Endometrial microvascular endothelial cells (primary cell): ENCODE measurements around the gene KDM2A. TPM values are rescaled to one million over a fixed set of nuclear protein-coding genes. Genes with fewer than 3 reads are reported as not detected.
"Not testable (repeated sequence)": the region's sequence is repeated elsewhere in the genome, so short reads cannot be mapped to it uniquely, and the experiment has no call there.

Experiments used
- in situ Hi-C: cut with HindIII; loops from 2 replicates; pipeline ENCODE4 v1.10.0; 2017; ENCODE audit warnings: low sequenced_read_pairs, low pct_unique_long_range_greater_than_20kb; ENCODE audit errors: inconsistent ontology term
- total RNA-seq: library from RNA; depleted of rRNA; stranded (reverse); fragments of >200 nt; gene quantifications from one replicate; pipeline ENCODE4 v1.2.3, GENCODE V29; 2015; ENCODE audit errors: inconsistent ontology term

The KDM2A gene
- total RNA-seq, 1 donor from 2014 or later: 39.8 TPM

DNA sequence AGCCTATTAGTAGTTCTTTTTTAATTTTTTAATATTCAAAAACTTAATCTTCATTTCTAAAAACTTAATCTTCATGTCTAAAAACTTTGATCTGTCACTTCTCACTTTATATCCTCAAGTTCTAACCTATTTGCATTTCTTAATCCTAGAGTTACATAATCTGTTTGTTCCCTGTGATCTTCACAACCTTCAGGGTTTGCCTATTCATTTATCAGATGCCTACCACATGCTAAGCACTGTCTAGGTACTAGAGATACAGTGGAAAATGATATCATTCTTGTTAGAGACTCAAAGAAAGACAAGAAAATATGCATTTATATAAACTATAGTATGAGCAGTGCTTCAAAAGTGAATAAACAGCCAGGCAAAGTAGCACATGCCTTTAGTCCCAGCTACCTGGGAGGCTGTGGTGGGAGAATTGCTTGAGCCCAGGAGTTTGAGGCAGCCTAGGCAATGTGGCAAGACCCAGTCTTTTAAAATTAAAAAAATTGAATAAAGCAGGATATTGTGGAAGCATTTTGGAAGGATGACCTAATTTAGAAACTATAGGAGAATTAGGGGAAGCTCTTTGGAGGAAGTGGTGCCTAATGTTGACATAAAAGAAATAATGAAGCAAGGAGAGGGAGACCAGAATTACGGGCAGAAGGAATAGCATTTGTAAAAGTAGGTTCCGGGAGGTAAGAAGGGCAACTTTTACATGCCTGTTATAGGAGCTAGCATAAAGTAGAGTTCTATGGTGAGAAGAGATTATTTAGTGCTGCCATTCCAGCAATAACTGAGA is 92.8 kb downstream of the KDM2A start:
- in situ Hi-C loops: no loop called here

DNA sequence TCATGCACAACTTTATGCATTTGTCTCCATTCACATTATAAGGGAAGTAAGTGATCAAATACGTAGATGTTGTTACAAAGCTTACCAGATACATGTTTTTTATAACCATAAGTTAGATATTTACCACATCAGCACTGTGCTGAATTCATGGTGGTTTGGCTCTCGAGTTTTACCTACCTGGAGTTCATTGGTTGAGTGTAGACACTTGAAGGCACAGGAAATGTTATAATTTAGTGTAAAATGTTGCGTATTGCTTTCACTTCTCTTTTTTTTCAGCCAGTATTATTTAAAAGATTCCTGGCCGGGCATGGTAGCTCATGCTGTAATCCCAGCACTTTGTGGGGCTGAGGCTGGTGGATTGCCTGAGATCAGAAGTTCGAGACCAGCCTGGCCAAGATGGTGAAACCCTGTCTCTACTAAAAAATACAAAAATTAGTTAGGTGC is 94.1 kb downstream of the KDM2A start:
- in situ Hi-C loops: no loop called here

DNA sequence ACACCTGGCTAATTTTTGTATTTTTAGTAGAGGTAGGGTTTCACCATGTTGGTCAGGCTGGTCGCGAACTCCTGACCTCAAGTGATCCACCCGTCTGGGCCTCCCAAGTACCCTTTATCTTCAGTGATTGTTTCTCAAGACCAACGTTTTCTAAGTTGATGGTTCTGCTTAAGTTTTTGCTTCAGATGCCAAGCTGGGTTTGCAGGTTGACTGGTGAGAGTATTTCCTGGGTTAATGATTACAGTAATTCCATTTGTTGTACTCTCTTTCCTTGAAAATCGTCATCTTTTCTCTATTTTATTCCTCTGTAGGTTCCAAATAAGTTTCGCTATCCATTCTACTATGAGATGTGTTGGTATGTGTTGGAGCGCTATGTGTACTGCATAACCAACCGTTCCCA is 108.7 kb downstream of the KDM2A start:
- in situ Hi-C loops: no loop called here

- in situ Hi-C loops: no loop called here
Observed at GRCh38 chr11:67230406-67230805, 111.3 kb downstream of the KDM2A start.

- in situ Hi-C loops: no loop called here
Observed at GRCh38 chr11:67230886-67231285, 111.8 kb downstream of the KDM2A start.

DNA sequence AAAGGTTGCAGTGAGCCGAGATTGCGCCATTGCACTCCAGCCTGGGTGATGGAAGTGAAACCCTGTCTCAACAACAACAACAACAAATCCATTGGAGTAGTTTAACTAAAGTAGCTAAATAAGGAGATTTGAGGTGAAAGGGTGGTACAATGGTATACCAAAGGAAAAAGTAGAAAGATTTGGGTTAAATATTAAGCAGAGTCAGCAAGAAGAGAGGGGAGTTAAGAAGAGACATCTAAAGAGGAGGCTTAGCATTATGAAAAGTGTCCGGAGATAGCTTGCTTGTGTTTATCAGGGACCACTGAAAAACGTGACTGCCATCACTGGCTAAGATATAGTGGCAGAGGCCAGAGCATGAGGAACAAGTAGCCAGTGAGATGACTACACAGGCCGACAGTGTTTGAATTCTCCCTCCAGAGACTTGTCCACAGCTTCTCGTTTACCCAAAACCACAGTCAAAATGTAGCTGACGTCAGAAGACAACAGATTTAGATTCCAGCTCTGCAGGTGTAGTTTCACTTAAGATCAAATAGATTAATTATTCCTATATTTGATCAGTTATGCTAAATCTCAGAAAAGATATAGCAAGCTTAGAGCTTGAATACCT is 114.6 kb downstream of the KDM2A start:
- in situ Hi-C loops: no loop called here

GRCh38 chr11:67234571-67234970 is 115.5 kb downstream of the KDM2A start:
- in situ Hi-C loops: not testable (repeated sequence)

DNA sequence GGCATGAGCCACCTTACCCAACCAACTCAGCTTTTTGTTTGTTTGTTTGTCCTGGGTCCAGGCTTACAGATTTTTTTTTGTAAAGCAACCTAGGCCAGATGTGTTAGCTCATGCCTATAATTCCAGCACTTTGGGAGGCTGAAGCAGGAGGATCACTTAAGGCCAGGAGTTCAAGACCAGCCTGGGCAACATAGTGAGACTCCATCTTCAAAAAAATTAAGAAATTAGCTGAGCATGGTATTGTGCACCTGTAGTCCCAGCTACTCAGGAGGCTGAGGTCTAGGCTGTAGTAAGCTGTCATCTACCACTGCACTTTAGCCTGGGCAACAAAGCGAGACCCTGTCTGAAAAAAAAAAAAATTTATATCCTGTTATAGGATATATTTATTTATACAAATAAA is 118.5 kb downstream of the KDM2A start:
- in situ Hi-C loops: no loop called here

DNA sequence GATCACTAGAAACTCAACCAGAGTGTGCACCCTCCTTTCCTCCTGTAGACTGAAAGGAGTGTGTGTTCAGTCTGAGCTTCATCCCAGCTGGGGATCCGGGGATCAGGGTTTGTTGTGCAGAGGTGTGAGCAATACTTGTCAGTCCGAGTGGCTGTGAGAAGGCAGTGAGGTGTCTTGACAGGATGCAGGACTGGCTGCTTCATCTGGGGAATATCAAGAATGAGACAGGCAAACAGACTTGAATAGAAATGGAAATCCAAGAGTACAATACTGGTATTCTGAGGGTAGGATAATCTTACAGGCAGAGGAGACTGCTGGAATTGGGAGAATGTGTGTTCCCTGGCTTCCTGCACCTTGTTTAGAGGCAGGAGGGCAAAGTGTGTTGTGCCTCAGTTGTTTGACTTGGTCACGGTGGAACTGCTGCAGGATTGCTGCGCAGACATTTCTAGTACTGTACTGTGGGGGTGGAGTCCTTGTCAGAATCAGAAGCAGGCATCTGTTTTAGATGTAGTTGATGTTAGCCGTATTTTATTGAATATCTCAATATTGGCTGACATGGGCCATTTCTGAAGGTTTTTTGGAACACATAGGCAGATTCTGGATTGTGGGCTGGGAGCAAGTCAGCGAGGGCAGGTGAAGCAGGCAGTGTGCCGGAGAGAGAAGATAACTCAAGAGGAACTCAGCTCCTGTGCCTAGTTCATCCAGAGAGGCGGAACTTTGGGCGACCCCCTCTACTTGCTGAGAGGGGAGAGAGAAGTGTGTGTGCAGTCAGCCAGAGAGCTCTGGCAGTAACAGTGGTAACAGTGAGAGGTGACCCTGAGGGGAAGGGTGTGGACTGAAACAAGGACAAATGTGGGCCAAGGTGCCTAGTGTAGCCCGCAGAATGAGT is 120.1 kb downstream of the KDM2A start:
- in situ Hi-C loops: no loop called here

GRCh38 chr11:67239783-67240575 is 120.9 kb downstream of the KDM2A start:
- in situ Hi-C loops: no loop called here

DNA sequence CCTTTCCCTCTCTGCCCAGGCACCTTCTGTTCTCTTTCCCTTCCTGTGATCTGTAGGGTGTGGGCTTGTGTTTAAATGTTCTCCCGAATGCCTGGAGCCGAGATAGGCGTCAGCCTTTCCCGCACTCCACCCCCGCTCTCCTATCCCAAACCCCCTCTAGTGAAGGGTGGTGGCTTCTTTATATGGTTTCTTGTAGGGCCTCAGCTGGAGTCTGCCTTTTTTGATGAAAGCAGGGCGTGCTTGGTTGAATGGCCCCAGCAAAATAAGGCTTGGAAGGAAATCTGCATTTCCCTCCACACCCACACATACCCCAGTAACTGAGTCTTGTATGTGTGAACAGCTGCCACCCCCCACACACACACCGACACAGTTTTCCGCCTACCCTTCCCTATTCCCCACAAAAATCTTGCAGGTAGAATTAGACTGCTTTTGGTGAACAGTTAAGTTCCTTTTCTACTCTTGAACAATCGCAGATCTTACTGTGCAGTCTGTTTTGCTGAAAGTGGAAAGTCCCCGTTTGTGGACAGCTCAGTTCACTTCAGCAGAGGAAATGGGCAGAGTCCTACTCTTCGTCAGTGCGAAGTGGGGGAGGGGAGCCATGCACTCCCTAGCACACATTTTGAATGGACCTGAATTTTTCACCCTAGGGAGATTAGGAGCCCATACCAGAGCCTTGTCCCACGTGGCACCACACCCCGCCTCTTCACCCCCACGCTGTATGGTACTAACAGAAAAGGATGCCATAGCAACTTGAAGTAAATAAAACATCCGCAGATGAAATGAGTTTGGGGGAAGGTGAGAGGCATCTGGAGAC is 121.7 kb downstream of the KDM2A start:
- in situ Hi-C loops: no loop called here

DNA sequence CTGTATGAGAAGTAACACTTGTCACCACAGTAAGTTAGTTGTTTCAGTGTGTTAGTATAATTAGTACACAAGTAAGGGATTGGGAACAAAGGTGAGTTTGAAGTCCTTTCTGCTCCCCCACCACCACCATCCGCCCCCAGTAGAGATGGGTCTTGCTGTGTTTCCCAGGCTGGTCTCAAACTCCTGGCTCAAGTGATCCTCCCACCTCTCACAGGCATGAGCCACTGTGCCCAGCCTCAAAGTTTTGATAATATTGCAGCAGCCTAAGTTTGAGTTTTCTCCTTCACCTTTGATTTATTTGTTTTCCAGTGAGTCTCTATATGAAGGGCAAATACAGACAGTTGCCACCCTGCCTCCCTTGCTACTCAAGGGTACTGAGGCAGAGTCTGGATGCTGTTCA is 123.5 kb downstream of the KDM2A start:
- in situ Hi-C loops: no loop called here

DNA sequence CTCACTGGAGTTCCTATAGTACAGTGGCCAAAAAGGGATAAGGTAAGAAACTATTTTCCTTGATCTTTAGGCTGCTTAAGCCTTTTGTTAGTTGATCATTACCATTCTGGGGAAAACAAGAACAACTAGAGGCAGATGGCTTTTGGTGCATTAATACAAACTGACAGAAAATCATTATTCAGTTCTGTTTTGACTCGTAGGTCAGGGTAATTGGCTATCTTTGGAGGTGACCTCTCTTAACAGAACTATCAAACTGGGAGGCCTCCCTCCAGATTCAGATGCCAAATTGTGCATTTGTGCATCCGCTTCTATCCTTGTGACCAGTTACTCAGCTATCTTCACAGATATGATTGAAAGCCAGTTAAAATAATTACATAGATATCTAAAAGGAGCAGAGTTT is 124.0 kb downstream of the KDM2A start:
- in situ Hi-C loops: no loop called here

DNA sequence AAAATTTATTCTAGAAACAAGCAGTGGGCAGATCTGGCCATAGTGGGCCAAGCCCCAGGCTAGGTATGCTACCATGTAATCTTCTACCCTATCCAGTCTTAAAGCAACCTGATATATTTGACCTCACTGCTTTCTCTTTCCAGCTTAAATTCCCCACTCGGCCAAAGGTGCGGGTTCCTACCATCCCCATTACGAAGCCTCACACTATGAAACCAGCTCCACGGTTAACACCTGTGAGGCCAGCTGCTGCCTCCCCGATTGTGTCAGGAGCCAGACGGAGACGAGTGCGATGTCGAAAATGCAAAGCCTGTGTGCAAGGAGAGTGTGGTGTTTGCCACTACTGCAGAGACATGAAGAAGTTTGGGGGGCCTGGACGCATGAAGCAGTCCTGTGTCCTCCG is 126.0 kb downstream of the KDM2A start:
- in situ Hi-C loops: no loop called here

DNA sequence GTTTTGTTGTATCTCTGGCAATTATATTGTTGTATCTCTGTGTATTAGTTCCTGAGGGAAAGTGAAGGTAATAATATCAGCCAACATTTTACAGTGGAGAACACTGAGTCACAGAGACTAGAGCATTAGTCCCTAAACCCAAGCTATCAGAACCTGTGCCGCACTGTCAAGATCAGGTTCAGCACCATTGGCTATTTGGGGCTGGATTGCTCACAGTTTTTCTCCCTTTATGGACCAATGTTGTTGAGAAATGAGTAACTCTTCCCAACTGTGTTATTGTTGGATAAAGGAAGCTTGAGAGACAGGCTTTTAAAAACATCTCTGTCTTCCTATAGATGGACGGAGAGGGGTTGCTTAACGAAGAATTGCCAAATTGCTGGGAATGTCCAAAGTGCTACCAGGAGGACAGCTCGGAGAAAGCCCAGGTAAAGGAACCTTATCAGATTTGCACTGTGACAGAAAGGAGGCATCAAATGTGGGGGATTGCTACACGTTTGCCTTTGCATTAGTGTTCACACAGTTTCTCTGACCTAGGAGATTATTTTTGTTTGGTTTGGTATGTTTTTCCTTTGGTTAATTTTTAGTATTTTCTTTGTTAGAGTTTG is 129.0 kb downstream of the KDM2A start:
- in situ Hi-C loops: no loop called here

- in situ Hi-C loops: no loop called here
Observed at GRCh38 chr11:67248653-67249052, 129.6 kb downstream of the KDM2A start.

DNA sequence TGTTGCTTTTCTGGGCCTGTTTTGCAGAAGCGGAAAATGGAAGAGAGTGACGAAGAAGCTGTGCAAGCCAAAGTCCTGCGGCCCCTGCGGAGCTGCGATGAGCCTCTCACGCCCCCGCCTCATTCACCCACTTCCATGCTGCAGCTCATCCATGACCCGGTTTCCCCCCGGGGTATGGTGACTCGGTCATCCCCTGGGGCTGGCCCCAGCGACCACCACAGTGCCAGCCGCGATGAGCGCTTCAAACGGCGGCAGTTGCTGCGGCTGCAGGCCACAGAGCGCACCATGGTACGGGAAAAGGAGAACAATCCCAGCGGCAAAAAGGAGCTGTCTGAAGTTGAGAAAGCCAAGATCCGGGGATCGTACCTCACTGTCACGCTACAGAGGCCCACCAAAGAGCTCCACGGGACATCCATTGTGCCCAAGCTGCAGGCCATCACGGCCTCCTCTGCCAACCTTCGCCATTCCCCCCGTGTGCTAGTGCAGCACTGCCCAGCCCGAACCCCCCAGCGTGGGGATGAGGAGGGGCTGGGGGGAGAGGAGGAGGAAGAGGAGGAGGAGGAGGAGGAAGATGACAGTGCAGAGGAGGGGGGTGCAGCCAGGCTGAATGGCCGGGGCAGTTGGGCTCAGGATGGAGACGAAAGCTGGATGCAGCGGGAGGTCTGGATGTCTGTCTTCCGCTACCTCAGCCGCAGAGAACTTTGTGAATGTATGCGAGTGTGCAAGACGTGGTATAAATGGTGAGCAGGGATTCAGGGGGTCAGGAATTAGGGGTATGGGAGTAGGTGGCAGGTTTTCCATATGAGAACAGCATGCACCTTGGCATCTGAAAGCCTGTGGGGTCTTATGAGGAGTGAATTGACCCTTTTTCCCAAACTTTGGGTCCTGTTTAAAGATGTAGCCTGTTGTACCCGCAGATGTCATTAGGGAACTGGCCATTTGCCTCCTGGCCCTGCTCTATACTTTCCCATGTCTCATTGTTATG is 131.3 kb downstream of the KDM2A start:
- in situ Hi-C loops: no loop called here
